ENCODE results near the gene KIF26B.

Gene KIF26B

DNA sequence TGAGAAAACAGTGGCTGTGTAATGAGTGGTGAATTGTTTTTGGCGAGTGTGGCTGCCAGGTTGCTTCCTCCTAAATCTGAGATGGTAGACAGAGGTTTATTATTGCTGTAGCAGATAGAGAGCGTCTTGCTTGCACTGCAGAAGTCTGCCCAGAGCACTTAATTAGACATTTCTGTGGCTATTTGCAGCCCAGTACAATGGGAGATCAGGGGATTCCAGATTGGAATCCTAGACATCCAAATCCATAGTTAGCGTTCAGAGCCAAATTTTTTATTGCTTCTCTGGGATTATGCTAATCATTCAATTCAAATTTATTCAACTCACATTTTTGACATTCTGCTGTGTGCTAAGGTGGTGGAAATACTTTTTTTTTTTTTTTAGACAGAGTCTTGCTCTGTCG, 30.0 kb downstream of the KIF26B start:
- no peak for DNase-seq (ENCODE audit: low read depth in 2 of 2)
- H3K4me3 ChIP-seq (replicated peaks in 1 of 2; ENCODE audit: low read depth in 2 of 2, low read length in 2 of 2), result no peak overlapping the region
- TF ChIP-seq, protein P1, sequence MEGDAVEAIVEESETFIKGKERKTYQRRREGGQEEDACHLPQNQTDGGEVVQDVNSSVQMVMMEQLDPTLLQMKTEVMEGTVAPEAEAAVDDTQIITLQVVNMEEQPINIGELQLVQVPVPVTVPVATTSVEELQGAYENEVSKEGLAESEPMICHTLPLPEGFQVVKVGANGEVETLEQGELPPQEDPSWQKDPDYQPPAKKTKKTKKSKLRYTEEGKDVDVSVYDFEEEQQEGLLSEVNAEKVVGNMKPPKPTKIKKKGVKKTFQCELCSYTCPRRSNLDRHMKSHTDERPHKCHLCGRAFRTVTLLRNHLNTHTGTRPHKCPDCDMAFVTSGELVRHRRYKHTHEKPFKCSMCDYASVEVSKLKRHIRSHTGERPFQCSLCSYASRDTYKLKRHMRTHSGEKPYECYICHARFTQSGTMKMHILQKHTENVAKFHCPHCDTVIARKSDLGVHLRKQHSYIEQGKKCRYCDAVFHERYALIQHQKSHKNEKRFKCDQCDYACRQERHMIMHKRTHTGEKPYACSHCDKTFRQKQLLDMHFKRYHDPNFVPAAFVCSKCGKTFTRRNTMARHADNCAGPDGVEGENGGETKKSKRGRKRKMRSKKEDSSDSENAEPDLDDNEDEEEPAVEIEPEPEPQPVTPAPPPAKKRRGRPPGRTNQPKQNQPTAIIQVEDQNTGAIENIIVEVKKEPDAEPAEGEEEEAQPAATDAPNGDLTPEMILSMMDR (IDR thresholded peaks at IDR 0.05; ENCODE audit: low read depth, low read length), result no peak

DNA sequence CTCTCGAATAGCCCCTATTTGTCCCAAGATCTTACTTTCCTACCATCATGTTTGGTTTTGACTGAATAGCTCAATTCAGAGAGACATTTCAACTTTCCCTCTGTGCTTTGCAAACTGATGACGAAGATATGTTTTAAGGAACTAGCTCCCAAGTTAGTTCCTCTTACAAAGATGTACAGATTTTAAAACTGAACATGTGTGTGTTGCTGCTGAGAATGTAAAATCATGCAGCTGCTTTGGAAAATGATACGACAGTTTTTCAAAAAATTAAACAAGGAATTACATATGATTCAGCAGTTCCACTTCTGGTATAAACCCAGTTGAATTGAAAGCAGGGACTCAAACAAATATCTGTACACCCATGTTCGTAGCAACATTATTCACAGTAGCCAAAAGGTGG, 33.6 kb downstream of the KIF26B start:
- H3K4me3 ChIP-seq (replicated peaks in 1 of 2; ENCODE audit: low read depth in 2 of 2, low read length in 2 of 2), result no peak overlapping the region
- DNase-seq (ENCODE audit: low read depth in 2 of 2), result no peak
- TF ChIP-seq, protein P1 (IDR thresholded peaks at IDR 0.05; ENCODE audit: low read depth, low read length), result no peak

DNA sequence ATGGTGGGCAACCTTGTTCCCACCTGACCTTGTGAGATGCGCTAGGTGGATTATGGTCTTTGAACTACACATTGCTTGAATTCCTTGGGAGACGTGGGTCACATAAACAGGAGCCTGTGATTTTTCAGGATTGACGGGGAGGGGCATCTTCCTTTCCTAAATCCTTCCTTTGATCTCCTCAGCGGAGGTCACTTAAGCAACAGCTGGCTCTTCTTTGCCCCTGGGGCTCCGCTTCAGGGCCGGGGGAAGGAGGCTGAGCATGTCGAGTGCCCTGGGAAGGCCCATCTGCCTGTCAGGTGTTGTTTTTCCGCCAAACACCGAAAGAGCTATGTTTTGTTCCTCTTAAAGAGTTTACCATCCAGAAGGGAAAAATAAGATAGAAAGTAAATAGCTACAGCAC, 40.6 kb downstream of the KIF26B start:
- no peak overlapping the region for H3K4me3 ChIP-seq (replicated peaks in 1 of 2; ENCODE audit: low read depth in 2 of 2, low read length in 2 of 2)
- no peak for DNase-seq (ENCODE audit: low read depth in 2 of 2)
- TF ChIP-seq, protein P1 (IDR thresholded peaks at IDR 0.05; ENCODE audit: low read depth, low read length), result no peak

DNA sequence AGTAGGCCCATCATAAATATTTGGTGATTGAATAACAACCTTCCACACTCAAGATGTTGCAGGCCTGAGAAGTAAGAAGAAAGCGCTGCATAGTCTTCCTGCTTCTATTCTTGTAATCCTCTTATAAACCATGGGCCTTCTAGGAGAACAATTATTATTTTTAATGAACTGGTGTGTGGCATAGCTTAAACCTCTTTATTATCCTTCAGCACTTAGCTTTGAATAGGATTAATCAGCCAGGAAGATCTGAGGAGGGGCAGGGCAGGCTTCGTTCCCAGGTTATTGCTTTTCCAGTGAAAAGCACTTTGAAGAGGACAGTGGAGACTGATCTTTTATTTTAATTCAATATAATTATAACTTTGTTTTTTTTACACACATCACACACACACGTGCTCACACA, 42.3 kb downstream of the KIF26B start:
- no peak overlapping the region for H3K4me3 ChIP-seq (replicated peaks in 1 of 2; ENCODE audit: low read depth in 2 of 2, low read length in 2 of 2)
- TF ChIP-seq, protein P1 (IDR thresholded peaks at IDR 0.05; ENCODE audit: low read depth, low read length), result no peak
- no peak for DNase-seq (ENCODE audit: low read depth in 2 of 2)

DNA sequence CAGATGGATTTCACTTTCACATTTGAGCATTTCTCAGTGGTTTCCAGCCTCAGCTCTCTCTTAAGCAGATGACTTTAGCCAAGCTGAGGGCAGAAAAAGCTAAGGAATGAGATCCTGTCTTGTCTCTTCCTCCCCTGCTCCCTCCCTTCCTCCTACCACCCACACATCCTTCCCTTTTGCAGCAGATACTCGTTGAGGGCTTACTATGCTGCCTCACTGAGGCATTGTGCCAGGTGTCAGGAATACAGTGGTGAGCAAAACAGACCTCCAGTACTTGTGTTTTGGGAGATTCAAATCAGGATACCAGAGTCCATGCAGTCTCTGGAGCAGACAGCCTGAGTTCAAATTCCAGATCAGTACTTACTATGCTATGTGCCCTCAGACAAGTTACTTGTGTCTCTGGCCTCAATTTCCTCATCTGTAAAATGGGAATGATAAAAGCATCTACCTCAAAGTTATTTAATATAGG, 43.2 kb downstream of the KIF26B start:
- no peak overlapping the region for H3K4me3 ChIP-seq (replicated peaks in 1 of 2; ENCODE audit: low read depth in 2 of 2, low read length in 2 of 2)
- peak; percentile 50 to 86 for DNase-seq (ENCODE audit: low read depth in 2 of 2)
- TF ChIP-seq, protein P1 (IDR thresholded peaks at IDR 0.05; ENCODE audit: low read depth, low read length), result no peak

DNA sequence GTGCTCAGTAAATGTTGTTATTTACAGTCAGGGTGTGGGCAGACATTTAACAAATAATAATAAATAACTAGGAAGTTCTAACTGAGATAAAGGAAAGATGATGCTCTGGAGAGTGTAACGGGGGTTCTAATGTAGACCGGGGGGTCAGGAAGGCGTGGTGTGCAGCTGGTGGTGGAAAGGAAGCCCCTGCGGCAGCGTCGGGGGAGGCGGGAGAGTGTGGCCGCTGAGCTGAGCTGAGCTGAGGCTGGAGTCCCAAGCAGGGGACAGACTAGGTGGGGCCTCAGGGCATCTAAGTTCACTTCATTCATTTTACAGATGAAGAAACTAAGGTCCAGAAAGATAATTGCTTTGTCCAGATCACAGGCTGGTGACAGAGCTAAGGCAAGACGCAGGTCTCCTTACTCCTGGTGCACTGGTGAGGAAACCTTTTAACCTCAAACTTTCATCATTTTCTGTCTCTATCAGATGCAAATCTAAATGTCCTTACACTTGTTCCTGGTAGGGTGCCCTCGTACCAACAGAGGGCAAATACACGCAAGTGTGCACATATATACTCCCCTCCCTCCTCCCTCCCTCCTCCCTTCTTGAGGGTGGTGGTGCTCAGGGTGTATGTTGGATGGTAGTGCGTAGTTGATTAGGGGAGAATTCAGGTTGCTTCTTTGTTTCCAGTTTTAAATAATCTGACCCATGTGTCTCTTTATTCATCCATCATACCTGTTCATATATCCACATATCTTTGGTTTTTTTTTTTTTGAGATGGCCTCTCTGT, 44.1 kb downstream of the KIF26B start:
- no peak overlapping the region for H3K4me3 ChIP-seq (replicated peaks in 1 of 2; ENCODE audit: low read depth in 2 of 2, low read length in 2 of 2)
- no peak for DNase-seq (ENCODE audit: low read depth in 2 of 2)
- TF ChIP-seq, protein P1 (IDR thresholded peaks at IDR 0.05; ENCODE audit: low read depth, low read length), result no peak
